PFSK-1 (cell line): Measurements from ENCODE around the gene IER5.

Experiments used
- POLR2AphosphoS5 ChIP-seq: IDR thresholded peaks from 2 replicates; pipeline ENCODE4 v1.6.1; 2012; ENCODE audit warnings: low read depth, mild to moderate bottlenecking, control low read depth, low read length, moderate library complexity
- REST ChIP-seq, 2 experiments: IDR thresholded peaks; 2 replicates each; pipeline versions ENCODE4 v1.6.1 to v1.8.0; 2011 to 2012; ENCODE audit warnings: low read depth in 2 of 2, low read length in 2 of 2, control low read depth in 1 of 2, inconsistent platforms in 1 of 2, mild to moderate bottlenecking in 1 of 2, moderate library complexity in 1 of 2; ENCODE audit not compliant: insufficient read depth in 1 of 2

- TF ChIP-seq POLR2AphosphoS5 (no peak), REST (IDR thresholded peaks at IDR 0.05; ENCODE audit: insufficient read depth in 1 of 2, low read depth in 2 of 2, low read length in 2 of 2) (no peak)
Observed at GRCh38 chr1:181100934-181101333, 12.4 kb downstream of the IER5 start.
